Stimulated activated CD8-positive, alpha-beta memory T cell treated with anti-CD3 and anti-CD28 coated beads, Interleukin-15, amount 100 ng/mL, for 24 hours (primary cell): ENCODE data around the gene ARMC10.
"Not testable (repeated sequence)": the region's sequence is repeated elsewhere in the genome, so short reads cannot be mapped to it uniquely, and the experiment has no call there.

Experiments used
- DNase-seq: peaks from one replicate; pipeline ENCODE4 v3.0.0-alpha.2; 2020; ENCODE audit warnings: low read depth

The ARMC10 gene

DNA sequence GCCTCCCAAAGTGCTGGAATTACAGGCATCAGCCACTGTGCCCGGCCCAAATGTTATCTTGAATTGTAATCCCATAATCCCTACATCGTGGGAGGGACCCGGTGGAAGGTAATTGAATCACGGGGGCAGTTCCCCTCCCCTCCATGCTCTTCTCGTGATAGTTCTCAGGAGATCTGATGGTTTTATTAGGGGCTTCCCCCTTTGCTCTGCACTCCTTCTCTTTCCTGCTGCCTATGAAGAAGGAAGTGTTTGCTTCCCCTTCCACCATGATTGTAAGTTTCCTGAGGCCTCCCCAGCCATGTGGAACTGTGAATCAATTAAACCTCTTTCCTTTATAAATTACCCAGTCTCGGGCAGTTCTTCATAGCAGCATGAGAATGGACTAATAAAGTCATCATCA lies 3.3 kb downstream of the ARMC10 start:
- not testable (repeated sequence) for DNase-seq

DNA sequence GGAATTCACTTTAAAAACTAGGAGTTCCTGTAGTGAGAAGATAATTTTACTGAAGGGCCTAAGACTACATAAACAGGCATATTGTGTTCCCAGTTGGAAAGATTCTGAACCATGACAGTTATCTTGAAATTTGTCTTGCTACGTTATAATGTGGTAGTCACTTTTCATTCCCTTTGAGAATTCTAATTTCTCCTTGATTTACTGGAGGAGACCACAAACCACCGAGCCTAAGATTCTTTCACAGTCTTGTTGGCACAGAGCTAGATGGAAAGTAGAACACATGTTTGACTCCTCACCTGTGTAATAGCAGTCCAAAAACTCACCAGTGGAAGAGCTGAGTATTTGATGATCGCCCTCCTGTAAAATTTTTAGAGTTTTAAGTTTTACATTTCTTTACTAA lies 4.9 kb downstream of the ARMC10 start:
- DNase-seq: no peak

DNA sequence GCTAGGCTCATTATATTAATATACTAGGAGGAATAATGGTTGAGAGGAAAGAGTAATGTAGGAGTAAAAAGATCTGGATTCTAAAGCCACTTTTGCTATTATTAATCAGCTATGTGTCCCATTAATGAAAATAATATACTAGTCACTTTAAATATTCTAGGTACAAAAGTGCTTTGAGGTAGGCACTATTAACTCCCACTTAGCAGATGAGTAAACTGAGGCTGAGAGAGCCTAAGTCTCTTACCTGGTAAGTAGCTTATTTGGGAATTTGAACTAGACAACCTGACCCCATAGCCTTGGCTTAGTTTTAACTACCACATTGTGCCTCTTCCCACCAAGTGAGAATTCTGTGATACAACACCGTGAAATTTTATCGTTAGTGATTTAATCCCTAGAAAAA lies 6.0 kb downstream of the ARMC10 start:
- DNase-seq: no peak

DNA sequence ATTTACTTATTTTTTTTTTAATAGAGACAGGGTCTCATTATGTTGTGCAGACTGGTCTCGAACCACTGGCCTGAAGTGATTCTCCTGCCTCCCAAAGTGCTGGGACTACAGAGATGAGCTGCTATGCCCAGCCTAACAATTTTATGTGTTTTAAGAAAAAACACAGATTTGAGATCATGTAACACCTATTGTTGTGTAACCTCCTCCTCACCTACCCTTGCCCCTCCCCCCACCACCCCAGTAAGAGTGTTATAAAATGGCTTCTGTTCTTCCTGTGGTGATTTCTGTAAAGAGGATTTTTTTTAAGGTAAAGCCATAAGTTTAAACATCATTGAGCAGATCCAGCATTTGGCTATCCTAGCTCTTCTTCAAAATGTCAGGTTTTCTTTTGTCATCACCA lies 7.6 kb downstream of the ARMC10 start:
- DNase-seq: no peak

DNA sequence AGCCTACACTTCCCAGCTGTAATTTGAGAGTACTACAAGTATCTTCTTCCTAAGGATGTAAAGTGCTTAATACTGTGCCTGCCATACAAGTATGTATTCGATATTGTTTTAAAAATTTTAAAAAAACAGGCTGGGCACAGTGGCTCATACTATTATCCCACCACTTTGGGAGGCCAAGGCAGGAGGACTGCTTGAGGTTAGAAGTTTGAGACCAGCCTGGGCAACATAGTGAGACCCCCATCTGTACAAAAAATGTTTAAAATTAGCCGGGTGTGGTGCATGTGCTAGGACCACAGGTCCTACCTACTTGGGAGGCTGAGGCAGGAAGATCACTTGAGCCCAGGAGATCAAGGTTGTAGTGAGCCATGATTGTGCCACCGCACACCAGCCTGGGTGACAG lies 8.3 kb downstream of the ARMC10 start:
- no peak for DNase-seq

DNA sequence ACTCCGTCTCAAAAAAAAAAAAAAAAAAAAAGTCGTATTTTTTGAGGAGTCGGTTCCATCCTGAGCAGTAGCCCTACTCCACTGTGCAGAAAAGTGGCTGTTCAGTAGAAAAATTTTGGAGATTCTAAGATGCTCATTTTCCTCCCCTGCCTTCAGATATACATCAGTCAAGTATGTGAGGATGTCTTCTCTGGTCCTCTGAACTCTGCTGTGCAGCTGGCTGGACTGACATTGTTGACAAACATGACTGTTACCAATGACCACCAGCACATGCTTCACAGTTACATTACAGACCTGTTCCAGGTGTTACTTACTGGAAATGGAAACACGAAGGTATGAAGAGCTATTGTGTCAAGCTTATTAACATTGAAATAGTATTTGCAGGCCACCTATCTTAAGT lies 17.4 kb downstream of the ARMC10 start:
- DNase-seq: not testable (repeated sequence)

DNA sequence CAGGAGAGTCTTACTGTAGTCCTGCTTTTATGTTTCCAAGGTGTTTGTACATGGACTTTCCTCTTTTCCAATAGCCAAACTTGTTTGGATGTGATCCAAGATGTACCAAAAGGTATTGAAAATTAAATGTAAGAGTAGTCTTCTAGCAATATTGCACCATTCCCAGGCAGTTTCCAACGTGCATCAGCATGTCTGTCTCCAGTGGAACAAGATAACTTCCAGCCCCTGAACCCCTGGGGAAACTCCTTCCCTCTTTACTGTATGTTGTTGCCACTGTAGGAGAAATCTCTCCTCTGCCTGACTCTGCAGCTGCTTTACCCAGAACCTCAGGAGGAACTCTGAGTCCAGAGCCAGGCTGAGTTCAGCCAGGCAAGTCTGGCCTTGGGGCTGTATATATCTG lies 18.5 kb downstream of the ARMC10 start:
- no peak for DNase-seq

DNA sequence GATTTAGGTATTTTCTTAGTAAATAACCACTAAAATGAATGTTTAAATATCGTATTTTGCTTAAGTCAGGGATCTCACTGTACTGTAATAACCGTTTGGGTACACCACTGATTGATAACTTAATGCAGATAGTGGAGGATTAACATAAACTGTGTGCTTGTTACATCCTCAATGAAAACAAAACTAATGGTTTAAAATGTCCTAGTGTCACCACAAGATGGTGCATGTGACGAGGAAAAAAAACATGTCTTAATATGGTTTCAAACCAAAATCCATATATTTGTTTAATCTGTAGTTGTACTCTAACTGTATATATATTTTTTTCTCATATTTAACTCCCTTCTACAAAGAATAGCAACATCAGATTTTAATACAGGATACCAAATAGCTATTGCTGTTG lies 19.2 kb downstream of the ARMC10 start:
- no peak for DNase-seq

DNA sequence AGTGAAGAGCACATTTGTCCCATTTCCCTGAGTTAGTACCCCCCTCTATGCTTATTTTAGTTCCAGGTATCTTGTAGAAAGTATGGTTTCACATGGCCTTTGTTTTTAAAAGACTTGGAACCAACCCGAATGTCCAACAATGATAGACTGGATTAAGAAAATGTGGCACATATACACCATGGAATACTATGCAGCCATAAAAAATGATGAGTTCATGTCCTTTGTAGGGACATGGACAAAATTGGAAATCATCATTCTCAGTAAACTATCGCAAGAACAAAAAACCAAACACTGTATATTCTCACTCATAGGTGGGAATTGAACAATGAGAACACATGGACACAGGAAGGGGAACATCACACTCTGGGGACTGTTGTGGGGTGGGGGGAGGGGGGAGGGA lies 20.6 kb downstream of the ARMC10 start:
- DNase-seq: not testable (repeated sequence)

DNA sequence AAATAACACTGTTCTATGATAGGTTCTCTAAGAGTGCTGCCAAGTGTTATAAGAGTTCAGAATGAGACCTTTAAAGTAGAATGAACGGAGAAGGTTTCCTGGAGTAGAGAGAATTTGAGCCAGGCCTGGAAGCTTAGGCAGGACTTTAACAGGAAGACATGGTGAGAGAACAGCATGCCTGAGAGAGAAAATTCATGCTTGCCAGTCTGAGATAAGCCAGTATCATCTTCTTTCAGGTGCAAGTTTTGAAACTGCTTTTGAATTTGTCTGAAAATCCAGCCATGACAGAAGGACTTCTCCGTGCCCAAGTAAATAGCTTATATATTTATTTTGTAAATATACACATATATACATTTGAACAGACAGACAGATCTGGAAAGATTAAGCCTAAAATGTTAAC lies 22.1 kb downstream of the ARMC10 start:
- DNase-seq: no peak

DNA sequence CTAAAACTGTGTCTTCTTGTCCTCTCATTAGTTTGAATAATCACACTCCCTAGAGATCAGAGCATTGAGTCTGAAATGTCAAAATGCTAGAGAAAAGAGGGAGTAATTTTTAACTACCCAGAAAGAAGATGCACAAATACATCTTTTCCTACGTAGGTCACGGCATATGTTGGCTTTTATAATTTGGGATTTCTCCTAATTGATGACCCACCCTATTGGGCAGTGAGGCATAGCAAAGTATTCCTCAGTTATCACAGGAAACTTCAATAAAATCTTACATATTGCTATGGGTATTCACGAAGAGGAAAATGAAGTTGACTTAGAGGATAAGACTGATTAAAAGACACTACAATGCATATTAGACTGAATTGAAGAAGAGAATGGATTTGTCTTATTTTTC lies 25.4 kb downstream of the ARMC10 start:
- no peak for DNase-seq

DNA sequence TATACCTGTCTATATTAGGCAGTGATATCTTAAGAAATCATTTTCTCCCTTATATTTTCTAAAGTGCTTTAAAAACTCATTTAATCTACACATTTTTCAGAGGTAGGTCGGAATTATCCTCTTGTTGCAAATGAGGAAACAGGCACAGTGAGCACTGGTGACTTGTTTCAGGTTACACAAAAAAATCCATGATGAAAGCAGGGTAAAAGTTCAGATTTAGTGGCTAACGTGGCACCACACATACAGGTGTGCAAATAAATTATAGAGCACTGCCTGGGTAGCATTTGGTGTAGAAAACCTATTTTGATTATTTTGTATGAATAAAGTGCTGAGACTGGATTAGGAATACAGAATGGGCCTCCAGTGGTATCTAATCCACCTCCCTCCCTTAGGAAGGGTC lies 26.6 kb downstream of the ARMC10 start:
- DNase-seq: no peak

DNA sequence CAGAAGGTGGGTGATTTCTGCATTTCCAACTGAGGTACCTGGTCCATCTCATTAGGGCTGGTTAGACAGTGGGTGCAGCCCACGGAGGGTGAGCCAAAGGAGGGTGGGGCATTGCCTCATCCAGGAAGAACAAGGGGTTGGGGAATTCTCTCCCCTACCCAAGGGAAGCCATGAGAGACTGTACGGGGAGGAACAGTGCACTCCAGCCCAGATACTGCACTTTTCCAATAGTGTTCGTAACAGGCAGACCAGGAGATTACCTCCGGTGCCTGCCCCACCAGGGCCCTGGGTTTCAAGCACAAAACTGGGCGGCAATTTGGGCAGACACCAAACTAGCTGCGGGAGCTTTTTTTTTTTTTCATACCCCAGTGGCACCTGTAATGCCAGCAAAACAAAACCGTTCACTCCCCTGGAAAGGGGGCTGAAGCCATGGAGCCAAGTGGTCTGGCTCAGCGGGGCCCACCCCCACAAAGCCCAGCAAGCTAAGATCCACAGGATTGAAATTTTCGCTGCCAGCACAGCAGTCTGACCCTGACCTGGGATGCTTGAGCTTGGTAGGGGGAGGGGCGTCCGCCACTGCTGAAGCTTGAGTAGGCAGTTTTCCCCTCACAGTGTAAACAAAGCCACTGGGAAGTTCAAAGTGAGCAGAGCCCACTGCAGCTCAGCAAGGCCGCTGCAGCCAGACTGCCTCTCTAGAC lies 31.2 kb downstream of the ARMC10 start:
- no peak for DNase-seq

DNA sequence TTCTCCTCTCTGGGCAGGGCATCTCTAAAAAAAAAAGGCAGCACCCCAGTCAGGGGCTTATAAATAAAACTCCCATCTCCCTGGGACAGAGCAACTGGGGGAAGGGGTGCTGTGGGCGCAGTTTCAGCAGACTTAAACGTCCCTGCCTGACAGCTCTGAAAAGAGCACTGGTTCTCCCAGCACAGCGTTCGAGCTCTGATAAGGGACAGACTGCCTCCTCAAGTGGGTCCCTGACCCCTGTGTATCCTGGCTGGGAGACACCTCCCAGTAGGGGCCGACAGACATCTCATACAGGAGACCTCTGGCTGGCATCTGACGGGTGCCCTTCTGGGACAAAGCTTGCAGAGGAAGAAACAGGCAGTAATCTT lies 31.7 kb downstream of the ARMC10 start:
- DNase-seq: not testable (repeated sequence)

DNA sequence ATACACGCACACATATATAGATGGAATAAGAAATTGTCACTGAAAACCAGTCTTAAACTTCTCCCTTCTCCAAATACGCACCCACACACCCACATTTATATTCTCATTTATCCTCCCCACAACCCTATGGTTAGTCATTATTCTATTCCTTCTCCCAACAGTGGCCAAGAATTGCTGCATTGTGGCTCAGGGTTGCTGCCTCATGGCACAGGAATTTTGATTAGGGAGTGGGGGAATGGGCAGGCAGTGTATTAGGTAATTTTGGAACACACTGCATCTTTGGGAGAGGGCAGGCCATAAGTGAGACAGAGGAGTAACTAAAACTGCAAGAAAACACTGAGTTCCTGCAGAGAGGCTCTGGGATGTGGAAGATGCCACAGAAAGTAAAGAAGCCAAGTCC lies 38.2 kb downstream of the ARMC10 start:
- DNase-seq: no peak

DNA sequence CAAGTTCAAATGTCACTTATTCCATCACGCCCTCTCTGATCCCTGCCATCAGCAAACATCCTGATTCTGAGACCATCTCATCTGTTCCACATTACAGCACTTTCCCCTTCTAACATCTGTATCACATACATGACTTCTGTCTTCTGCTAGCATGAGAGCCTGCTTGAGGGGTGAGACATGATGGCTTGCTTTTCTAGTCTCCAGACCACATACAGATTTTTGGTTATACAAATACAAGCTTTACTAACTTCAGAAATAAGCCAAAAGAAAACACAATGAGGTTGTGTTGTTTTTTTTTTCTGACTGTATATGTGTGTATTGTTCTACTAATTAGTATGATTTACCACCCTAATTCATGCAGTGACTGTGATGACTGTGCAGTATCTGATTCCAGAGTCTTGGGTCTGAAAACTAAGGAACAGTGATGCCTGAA lies 39.7 kb downstream of the ARMC10 start:
- no peak for DNase-seq

DNA sequence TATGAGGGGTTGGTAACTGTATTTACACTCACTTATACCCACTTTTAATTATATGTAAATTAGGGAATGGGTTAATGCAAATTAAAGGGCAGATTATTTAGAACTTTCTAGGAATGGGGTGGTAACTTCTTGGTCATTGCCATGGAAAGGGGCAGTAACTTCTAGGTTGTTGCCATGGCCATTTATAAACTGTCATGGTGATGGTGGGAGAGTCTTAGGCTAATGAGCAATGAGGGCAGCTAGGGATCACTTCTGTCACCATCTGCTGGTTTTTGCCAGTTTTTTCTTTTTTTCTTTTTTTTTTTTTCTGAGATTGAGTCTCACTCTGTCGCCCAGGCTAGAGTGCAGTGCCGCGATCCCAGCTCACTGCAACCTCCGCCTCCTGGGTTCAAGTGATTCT lies 40.8 kb downstream of the ARMC10 start:
- no peak for DNase-seq

DNA sequence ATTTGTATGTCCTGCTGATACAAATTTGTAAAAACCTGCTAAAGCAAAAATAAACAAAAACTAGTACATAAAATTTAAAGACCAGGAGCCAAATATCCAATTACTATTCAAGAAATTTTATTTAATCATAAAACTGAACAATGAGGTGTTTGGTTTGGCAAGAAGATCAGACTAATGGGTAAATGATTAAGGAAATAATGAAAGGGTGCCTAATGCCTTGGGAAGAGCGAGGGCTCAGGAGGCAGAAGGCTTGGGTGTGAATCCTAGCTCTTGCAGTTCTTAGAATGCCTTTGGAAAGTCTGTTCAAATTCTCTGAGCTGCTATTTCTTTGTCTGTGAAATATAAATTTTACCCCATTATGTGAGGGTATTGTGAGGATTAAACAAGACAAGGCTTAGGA lies 41.6 kb downstream of the ARMC10 start:
- no peak for DNase-seq

DNA sequence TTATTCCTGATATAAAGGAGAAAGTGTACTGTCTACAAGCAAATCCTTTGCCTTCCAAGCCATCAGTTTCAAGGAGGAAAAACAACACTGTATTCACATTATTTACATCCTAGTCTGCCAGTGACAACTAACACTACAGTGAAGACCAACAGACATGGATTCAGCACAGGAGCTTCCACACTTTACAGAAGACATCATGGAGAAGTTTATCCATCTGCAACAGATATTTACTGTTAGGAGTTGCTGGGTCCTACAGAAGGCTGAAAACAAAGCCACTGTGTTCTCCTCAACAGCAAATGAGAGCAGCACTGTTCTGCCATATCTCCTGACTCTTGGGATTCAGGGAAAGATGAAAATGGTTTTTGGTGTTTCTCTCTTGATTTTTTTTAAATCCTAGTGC lies 42.1 kb downstream of the ARMC10 start:
- DNase-seq: no peak

DNA sequence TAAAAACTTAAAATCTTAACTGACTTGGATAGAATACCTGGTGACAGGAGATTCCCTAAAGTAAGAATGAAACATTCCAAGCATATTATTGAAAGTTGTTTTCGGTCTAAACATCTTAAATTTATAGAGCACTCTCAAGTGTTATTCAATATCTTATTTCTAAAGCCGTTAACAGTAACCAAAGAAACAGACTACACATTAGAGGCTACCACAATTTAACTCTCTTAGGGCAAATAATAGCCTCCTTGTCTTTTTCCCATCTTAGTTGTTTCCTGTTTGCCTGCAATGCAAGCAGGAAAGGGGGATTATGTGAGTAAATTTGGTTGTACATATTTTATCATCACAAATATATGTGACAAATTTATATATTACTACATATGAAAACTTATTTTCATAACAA lies 42.5 kb downstream of the ARMC10 start:
- no peak for DNase-seq

DNA sequence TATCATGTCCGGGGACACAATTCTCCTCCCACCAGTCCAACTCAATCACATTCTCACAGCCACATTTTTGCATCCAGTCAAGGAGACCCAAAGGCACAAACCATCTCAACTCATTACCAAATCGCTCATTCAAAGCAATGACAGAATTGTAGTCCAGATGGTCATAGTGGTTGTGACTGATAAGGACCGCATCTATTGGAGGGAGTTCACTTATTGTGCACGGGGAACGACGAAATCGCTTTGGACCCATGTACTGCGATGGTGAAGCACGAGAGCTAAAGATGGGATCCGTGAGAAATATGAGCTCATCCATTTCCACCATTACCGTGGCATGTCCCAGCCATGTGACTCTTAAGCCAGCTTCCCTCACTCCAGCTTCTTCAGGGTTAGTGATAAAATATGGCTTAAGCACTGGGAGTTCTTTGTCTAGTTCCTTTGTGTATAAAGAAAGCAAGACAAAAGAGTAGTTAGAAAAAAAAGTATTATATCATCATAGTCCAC lies 44.9 kb downstream of the ARMC10 start:
- no peak for DNase-seq

DNA sequence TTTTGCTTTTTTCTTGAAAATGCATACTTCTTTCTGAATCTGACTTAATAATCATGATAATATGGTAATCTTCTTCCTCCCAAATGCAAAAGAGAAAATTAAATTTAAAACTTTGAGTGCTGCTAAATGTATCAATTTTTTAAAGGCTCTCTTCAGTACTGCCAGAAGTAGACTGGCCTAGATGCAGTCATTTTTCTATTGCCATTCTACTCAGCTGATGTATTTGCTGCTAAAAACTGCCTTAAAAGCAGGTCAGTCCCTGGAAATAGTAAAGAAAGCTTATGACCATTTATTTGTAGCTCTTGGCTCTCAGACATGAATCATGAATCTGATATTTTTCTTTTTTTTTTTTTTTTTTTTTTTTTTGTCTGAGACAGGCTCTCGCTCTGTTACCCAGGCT lies 45.4 kb downstream of the ARMC10 start:
- DNase-seq: no peak

DNA sequence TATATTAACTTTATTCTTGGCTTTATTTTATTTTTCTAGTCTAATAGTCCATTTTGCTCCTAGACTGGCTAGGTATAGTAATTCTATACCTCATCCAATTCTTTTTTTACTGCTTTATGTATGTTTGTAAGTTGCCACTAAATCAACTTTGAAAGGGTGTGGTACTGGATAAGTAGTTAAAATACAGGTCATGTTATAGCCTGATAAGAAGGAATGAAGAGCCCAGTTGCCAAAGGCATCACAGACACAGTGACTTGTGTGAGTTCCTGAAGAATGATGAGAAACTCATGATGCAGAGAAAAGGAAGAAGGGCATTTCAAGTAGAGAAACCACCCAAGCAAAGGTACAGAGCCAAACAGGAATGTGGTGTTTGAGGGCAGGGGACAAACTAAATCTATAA lies 46.7 kb downstream of the ARMC10 start:
- DNase-seq: no peak

DNA sequence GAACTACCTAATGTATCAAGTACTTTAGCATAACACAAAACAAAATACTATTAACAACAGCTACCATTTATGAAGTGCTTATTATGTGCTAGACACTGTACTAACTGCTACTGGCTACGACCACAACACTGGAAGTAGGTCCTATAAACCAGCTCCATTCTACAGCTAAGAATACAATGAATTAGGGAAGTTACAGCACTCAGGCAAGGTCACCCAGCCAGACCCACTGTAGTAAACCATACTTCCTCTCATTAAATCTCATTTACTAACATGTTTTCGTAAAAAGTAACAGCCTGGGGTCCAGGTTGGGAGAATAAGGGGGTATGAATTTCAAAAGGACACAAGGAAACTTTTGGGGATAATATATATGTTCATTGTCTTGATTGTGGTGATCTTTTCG lies 48.6 kb downstream of the ARMC10 start:
- no peak for DNase-seq
